MV-4-11 (cell line): ENCODE results near the gene PIK3R5.

ENCODE experiments used
- DNase-seq: peaks from one replicate; lab custom pipeline; 2025; lab: John Stamatoyannopoulos, UW

PIK3R5 gene

DNA sequence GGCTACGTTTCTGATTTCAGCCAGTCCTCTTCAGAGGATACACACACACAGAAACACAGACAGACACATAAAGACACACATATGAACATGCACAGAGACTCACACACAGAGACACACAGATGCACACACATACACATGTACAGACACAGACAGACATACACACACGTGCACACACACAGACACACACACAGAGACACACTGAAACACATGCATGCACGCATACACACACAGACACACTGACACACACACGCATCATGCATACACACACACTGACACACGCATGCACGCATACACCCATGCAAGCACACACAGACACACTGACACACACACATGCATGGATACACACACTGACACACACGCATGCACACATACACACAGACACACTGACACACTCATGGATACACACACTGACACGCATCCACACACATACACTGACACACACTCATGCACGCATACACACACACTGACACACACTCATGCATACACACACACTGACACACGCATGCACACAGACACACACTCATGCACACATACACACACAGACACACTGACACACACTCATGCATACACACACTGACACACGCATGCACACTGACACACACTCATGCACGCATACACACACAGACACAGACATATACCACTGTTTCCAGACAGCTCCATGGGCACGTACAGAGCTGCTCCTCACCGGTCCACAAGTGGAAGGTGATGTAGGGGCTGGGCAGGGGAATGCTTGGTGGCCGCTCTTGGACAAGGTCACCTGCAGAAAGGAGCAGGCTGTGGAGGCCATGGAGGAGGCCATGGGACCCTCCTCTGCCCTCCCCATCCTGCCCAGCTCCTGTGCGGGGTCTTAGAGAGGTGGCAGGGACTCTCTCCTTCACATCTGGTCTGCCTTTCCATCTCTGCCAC, 136.2 kb downstream of the PIK3R5 start:
- no peak for DNase-seq
